Glomerular endothelial cell (primary cell): Measurements from ENCODE around the gene TMEM38B. TPM values are rescaled to one million over a fixed set of nuclear protein-coding genes. Genes with fewer than 3 reads are reported as not detected.
"Not testable (repeated sequence)": the region's sequence is repeated elsewhere in the genome, so short reads cannot be mapped to it uniquely, and the experiment has no call there.

Experiments used
- DNase-seq: peaks from one replicate; pipeline ENCODE4 v3.0.0-alpha.2; 2011; ENCODE audit warnings: low read depth, low spot score; ENCODE audit errors: extremely low read depth
- total RNA-seq: library from RNA; depleted of rRNA; stranded (reverse); fragments of >200 nt; gene quantifications from 2 replicates; pipeline ENCODE4 v1.2.3, GENCODE V29; 2015

The TMEM38B gene
- total RNA-seq, 1 donor from 2014 or later = 8.8 TPM

DNA sequence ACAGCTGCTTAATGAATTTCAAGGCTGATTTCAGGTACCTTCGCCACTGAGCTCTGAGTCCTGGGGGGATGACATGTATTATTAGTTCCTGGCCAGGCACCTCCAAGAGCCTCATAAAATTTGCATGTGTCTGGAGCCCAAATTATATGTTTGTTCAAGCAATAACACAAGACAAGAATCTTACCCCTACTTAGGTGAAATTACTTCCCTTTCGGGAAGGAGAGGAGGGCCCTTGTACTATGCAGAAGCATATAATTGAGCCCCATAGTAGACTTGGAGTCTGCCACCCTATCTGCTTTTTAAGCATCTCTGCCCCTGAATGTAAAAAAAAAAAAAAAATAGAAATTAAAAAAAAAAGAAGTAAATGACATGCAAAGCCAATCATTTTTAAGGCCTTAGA is 13.0 kb upstream of the TMEM38B start:
- DNase-seq = no peak

DNA sequence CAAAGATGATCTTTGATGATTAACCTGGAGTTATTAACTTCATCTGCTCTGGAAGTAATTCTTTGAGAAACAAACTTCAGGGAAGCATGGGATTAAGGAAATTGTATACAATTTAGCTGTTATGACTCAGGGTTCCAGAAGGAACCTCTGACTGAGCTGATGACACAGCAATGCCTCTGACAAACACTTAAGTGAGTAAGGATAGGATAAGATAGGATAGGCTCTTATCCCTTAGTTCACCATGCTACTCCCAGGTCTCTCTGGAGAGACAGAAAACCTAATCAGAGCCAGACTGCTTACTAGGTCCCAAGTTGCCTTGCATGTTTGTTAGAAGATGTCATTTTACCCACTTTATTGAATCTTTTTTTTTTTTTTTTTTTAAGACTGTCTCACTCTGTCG is 12.6 kb upstream of the TMEM38B start:
- no peak for DNase-seq

DNA sequence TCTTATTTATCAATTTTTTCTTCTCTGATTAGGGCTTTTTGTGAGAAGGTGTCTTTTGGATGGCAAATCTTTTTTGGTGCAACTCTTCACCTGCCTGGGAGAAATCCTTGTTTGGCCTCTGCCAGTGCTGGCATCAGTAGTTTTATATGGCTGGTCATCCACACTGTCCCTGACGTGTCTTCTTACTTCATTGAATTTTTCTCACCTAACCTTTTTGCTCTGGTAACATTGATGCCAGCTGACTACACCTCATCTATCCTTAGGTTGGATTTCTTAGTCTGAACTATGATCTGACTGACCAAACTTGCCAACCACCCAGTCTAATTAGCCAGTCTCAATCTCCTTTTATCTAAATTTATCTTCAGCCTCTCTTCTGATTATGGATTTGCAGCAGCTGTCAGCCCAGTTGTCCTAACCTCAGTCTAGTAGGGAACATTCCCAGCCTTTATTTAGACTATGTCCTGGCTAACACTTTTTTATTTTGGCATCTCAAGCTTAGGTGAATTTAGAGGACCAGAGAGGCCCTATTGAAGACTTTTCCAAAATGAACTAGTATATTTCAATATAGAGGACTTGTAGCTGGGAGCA is 10.6 kb upstream of the TMEM38B start:
- DNase-seq = no peak

DNA sequence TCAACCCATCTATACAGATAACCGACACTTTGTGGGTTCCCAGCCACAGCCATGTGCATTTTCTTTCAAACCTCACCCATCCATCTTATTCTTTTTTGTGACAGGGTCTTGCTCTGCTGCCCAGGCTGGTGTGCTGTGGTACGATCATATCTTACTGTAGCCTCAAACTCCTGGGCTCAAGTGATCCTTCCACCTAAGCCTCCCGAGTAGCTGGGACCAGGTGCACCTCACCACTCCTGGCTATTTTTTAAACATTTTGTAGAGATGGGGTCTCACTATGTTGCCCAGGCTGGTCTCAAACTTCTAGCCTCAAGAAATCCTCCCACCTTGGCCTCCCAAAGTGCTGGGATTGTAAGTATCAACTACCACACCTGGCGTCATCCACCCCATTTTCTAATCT is 7.4 kb upstream of the TMEM38B start:
- no peak for DNase-seq

DNA sequence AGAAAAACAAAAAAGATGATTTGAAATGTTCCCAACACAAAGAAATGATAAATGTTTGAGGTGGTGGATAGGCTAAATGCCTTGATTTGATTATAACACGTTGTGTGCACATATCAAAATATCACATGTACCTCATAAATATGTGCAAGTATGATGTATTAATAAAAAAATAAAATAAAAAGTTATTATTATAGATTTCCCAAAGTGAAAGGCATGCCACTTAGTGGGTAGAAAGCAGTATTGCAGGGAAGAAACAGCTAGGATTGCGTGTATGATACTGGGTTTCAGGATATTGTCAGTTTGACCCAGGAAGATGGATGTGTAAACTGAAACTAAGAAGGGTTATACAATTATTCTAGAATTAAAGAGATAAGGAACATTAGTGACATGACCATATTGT is 3.6 kb upstream of the TMEM38B start:
- no peak for DNase-seq

DNA sequence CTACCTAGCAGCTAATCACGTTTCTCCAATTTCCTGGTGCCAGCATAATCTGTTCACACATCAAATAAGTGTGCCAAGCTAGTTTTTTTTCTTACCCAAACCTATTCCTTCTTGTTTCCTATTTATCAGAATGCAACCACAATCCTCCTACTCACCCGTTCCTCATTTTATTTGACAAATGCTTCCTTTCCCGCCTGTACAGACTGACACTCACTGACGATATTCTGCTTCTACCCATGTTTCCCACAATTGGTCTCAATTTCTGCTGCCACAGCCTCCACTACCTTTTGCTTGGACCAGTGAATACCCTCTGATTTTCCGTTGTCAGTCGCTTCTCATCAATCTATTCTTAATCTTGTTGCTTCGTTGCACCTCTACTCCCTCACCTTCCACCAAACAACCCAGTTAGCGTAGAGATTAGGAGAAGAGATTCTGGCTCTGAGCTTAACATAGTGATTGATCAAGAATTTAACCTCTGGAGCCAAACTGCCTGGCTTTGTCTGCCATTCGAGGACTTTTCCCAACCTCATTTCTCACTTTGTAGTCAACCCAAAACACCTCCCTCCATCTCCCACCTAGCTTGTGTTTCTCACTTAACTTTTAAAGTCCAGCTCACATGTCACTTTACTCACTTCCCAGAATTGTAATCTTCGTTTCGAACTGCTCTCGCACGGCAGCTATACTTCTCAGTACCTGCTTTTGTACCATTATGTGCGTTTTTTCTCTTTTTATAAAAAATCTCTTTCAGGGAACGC is 729 bp upstream of the TMEM38B start:
- DNase-seq = no peak

DNA sequence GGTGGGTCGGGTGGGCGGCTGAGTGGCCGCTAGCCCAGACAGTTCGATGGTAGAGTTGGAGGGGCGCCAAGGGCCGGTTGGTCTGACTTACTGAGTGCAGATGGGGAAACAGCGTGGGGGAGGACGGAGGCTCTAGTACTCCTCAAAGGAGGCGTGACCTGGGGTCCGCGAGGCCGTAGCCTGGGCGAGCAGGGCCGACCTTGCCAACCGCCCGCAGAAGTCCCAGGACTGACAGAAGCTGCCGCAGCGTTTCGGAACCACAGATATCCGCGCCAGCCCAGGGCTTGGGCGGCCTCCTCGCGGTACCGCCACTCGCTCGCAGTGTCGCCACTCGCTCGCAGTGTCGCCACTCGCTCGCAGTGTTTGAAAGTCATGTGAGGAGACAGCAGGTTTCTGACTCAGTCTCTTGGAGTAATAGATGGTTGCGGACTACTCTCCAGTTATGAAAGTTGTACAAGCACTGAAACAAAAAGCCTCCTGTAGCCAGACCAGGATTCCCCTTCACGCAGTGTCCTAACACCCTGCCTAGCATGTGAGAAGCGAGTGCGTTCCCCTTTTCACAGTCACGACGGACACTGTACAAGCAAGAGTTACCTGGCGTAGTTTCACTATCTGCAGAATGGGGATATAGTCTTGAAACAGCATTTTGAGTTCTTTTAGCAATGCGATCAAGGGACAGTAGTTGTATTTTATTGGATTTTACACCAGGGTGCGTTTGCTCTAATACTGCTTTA is 674 bp downstream of the TMEM38B start:
- DNase-seq = no peak

DNA sequence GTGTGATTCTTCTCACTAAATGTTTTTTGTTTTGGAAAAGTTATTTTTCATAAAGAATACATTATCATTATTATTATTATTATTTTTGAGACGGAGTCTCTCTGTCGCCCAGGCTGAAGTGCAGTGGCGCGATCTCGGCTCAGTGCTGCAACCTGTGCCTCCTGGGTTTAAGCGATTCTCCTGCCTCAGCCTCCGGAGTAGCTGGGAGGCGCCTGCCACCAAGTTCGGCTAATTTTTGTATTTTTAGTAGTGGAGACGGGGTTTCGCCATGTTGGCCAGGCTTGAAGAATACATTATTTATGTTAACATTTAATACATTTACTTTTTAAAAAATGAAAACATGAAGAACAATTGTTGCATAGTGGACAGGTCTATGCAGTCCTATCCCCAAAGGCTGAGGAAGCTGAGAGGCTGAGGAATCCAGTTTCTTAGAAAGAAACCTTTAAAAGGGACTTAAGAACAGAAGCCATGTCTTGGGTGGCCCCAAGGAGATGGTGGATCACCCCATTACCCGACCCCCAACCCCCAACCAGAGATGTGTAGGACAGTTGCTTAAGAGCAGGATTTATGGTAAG is 2.0 kb downstream of the TMEM38B start:
- no peak for DNase-seq

DNA sequence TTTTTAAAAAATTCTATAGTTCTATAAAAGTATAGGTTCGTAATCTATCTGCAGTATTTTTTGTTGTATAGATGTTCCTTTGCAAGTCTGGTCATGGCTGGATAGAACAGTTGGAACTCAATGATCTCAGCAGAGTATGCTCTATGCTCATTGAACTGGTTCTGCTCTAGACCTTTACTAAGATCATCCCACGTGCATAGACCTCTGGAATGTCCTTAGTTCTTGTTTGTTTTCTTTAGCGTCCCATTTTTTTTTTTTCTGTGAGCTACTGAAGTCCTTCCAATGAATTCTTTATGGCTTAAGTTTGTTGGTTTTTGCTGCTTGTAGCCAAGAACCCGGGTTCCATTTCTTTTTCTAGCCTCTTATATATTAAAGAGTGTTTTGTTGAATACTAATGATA is 3.5 kb downstream of the TMEM38B start:
- DNase-seq = no peak

DNA sequence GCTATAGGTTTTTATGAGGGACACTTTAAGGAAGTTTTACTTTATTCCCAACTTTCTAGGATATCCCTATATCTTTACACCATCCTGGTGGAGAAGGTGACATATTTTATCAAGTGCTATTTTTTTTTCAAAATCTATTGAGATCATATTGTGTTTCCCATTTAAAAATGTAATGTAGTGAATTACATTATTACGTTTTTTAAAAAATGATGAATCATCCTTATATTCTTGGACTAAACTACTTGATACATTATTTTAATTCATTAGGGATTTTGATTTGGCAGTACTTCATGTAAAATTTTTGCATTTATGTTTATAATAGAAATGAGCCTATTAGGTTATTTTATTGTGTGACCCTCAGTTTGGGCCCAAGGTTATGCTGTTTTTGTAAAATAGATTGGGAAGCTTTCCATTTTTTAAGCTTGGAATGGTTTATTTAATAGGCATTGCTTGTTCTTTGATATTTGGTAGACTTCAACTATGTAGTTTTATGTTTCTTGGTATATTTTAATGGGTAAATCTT is 4.1 kb downstream of the TMEM38B start:
- DNase-seq = no peak

DNA sequence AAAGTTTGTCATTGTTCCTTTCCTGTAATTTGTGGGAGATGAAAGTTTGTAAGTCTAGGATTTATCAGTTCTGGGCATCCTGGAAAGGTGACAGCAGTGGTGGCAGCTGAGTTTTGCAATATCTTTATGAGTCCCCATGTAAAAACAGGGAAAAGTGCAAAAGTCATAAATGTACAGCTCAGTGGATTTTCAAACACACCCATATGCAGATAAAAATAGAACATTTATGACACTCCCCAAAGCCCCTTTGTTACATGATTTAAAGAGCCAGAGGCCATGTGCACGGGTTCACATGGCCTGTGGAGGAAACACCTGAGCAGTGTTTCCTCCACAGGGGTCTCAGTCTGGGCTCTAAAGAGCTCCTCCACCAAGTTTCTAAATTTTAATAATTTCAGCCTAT is 6.3 kb downstream of the TMEM38B start:
- DNase-seq = no peak

DNA sequence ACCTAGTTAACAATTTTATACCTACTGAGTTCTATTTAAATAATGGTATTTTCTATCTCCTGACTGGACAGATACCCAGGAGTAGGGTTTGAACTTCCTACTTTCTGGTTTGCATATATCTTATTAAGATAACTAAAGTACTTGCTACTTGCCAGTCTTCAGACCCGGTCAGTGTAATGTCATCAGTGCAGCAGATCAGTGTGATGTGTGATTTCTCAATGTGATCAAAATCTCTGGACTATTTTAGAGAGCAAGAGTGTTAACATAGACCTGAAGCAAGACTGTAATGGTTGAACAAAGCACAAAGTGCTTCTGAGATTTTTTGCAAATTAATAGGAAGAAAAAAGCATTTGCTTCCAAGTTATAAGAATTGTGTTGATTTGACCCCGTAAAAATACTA is 6.8 kb downstream of the TMEM38B start:
- DNase-seq = no peak

DNA sequence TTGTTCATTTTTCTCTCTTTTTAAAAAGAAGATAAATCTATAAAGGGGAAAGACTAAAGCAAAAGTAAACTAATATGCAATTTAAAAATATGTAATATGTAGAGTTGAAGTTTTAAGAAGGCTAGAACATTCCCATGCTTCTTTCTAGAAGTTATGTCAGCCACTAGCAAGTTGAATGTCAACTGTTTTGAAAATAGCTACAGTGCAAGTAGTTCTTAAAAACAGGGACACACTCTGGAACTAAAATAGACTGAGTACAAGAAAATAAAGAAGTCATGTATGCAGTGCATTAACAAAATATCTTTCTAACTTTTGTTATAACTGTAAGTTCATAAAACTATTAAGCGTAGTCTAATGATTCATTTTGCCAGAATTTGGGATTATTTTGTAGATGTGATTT is 7.9 kb downstream of the TMEM38B start:
- DNase-seq = no peak

DNA sequence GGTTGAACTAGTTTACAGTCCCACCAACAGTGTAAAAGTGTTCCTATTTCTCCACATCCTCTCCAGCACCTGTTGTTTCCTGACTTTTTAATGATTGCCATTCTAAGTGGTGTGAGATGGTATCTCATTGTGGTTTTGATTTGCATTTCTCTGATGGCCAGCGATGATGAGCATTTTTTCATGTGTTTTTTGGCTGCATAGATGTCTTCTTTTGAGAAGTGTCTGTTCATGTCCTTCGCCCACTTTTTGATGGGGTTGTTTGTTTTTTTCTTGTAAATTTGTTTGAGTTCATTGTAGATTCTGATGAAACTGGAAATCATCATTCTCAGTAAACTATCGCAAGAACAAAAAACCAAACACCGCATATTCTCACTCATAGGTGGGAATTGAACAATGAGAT is 9.3 kb downstream of the TMEM38B start:
- DNase-seq = not testable (repeated sequence)

DNA sequence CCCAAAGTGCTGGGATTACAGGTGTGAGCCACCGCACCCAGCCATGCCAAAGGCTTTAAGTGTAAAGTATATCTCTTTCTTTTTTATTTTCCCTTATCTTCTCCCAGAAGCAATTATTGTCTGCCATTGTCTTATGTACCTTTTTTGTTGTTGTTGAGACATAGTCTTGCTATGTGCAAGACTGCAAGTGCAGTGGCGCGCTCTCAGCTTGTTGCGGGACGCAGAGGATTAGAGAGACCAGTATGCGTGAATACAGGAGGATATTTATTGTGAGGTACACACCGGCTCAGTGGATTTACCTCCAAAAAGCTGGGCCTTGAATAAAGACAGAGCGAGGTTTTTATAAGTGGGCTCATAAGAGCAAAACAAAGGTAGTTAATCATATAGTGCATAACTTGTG is 11.8 kb downstream of the TMEM38B start:
- DNase-seq = no peak

DNA sequence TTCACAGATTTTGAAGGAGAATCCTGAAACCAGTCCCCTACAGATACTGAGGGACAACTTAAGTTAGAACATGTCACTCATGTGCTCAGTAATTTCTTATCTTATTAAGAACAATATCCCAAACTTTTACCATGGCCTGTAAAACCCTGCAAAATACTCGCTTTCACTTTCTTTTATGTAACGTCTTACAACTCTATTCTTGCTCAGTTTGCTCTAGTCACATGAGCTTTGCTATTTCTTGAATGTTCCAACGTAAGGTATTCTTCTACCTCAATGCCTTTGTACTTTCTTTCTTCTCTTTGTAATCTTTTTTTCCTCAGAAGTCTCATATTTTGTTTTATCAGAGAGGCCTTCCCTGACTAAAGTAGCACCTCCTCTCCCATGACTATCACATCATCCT is 14.1 kb downstream of the TMEM38B start:
- no peak for DNase-seq

DNA sequence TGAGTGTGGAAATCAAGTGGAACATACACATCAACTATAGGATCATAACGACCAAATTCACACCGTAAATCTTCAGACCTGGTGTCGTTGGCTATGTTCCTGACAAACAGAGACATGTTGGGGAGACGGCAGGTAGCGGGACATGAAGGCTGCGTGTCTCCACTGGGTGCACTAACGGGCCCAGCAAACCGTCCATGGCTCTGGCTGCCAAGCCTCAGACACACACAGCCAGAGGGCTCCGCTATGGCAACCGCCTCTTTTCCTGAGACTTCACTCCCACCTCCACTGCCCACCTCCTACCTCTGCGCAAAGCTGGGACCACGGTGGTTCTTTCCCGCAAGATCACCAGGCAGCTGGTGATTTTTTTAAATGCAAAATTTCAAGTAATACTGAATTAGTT is 16.3 kb downstream of the TMEM38B start:
- DNase-seq = no peak

DNA sequence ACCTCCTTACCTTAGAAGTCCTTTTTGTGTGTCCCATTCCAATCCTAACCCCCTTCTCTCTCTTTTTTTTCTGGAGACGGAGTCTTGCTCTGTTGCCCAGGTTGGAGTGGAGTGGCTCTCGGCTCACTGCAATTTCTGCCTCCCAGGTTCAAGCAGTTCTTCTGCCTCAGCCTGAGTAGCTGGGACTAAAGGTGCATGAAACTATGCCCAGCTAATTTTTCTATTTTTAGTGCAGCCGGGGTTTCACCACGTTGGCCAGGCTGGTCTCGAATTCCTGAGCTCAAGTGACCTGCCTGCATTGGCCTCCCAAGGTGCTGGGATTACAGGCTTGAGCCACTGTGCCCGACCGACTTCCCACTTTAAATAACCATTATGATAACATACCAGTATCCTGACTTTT is 17.5 kb downstream of the TMEM38B start:
- no peak for DNase-seq

DNA sequence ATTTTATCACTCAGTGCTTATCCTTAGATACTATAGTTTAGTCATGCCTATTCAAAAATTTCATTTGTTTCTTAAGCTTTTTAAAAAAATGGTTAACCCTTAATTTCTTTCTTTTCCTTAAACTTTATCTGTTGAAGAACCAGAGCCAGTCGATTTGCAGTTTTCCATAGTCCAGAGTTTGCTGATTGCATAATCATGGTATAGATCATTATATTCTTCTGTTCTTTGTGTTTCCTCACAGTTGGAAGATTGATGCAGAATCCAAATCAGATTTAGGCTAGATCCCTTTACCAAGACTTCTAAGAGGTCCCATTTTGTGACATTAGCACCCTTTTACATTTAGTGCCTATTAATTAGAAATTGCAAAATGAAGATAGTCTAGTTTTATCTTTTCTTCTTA is 18.0 kb downstream of the TMEM38B start:
- DNase-seq = no peak

DNA sequence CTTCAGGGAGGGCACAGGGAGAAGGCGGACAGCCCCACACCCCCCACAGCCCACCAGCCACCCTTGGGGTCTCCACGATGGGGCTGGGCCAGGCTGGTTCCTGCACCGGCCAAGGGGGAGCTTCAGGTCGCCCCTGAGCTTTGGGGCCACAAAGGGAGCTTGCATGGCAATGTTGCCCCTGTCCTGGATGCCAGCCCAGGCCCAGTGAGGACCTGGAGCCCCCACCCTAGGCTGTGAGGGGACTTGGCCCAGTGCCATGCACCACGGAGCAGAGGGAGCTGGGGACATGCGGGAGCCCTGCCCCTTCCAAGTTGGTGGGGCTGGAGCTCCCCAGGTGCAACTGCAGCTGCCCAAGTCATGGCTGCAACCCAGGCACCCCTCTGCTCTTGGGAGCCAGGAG is 18.4 kb downstream of the TMEM38B start:
- no peak for DNase-seq

DNA sequence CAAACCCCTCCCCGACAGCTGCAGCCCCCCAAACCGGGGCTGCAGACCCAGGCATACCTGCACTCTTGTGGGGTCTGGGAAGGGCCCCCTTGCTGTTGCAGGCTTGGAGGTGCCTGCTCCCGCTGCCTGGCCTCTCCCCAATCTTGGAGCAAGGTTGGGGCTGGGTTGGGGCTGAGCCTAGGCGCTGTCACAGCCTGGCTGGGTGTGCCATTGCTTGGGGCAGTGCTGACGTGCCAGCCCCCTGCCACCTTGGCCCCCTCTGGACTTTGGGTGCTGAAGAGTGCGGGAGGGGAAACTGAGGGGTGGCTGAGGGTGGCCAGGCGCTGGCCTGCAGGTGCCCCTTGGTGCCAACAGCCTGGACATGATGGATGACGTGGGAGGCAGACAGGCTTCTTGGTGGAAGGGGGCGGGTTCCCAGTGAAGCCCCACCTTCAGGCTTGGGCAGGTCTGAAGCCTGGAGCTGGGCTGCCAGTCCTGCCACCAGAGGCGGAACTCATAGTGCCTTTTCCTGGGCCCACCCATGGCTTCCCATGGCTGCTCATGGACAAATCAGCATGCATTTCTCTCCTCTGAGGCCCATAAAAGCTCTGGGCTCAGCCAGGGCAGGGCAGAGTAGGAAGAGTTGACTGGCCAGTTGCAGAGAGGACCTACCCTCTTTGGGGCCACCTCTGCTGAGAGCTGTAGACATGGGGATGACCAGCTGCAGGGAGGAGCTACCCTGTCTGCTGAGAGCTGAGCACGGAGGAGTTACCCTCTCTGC is 19.1 kb downstream of the TMEM38B start:
- DNase-seq = no peak
